ENCODE measurements around the gene FYB2. TPM values are rescaled to one million over a fixed set of nuclear protein-coding genes. Genes with fewer than 3 reads are reported as not detected.
"Not testable (repeated sequence)": the region's sequence is repeated elsewhere in the genome, so short reads cannot be mapped to it uniquely, and the experiment has no call there.

Gene FYB2
- total RNA-seq, 1 donor from 2014 or later, result 0.14 TPM

- Histone ChIP-seq H3K36me3 (ENCODE audit: insufficient read depth, low read length) (no peaks in the 10 kb centered on the region), H3K79me2 (ENCODE audit: insufficient read depth, low read length) (no peaks in the 10 kb centered on the region), H3K9ac (ENCODE audit: low read length) (no peak overlapping the region), H3K4me2 (ENCODE audit: low read length) (no peak overlapping the region), H2AFZ (ENCODE audit: low read depth, low read length) (no peak overlapping the region), H3K4me3 (ENCODE audit: insufficient read depth, low read depth, low read length) (no peak overlapping the region), H3K27me3 (ENCODE audit: insufficient read depth, low read length) (no peaks in the 10 kb centered on the region), H3K9me3 (ENCODE audit: insufficient read depth, low read depth, low read length) (no peaks in the 10 kb centered on the region), H3K4me1 (ENCODE audit: insufficient read depth, low read length) (no peaks in the 10 kb centered on the region), H3K27ac (ENCODE audit: low read depth, low read length) (no peak overlapping the region), H4K20me1 (ENCODE audit: insufficient read depth, low read length) (no peaks in the 10 kb centered on the region)
- H3K36me3 Mint-ChIP-seq (ENCODE audit: low read depth, unreplicated experiment), result no peaks in the 10 kb centered on the region
- TF ChIP-seq EZH2 (IDR thresholded peaks at IDR 0.05; ENCODE audit: insufficient read depth, low read length), result no peak
- TF ChIP-seq CTCF (IDR thresholded peaks at IDR 0.05; ENCODE audit: insufficient read depth, low read depth, low read length), result no peak
- H3K4me3 Mint-ChIP-seq (ENCODE audit: unreplicated experiment), result no peak overlapping the region
- no peaks in the 10 kb centered on the region for H3K4me1 Mint-ChIP-seq (ENCODE audit: low read depth, unreplicated experiment)
- FAIRE-seq (no peak), DNase-seq (ENCODE audit: low read depth) (no peak)
- H3K27me3 Mint-ChIP-seq (ENCODE audit: low read depth, unreplicated experiment), result no peaks in the 10 kb centered on the region
- no peak overlapping the region for H3K27ac Mint-ChIP-seq (ENCODE audit: unreplicated experiment)
- no peaks in the 10 kb centered on the region for H3K9me3 Mint-ChIP-seq (ENCODE audit: unreplicated experiment)
Measured at GRCh38 chr1:56780128-56780750, 39.0 kb downstream of the FYB2 start.

- H3K4me2 ChIP-seq (ENCODE audit: low read length), result no peak overlapping the region
- H3K79me2 ChIP-seq (ENCODE audit: insufficient read depth, low read length), result no peaks in the 10 kb centered on the region
- no peaks in the 10 kb centered on the region for H3K9me3 ChIP-seq (ENCODE audit: insufficient read depth, low read depth, low read length)
- no peak overlapping the region for H3K27ac Mint-ChIP-seq (ENCODE audit: unreplicated experiment)
- no peaks in the 10 kb centered on the region for H3K36me3 ChIP-seq (ENCODE audit: insufficient read depth, low read length)
- no peak overlapping the region for H3K9ac ChIP-seq (ENCODE audit: low read length)
- H3K4me1 Mint-ChIP-seq (ENCODE audit: low read depth, unreplicated experiment), result no peaks in the 10 kb centered on the region
- no peaks in the 10 kb centered on the region for H4K20me1 ChIP-seq (ENCODE audit: insufficient read depth, low read length)
- H3K27ac ChIP-seq (ENCODE audit: low read depth, low read length), result no peak overlapping the region
- no peak overlapping the region for H3K4me3 Mint-ChIP-seq (ENCODE audit: unreplicated experiment)
- FAIRE-seq (no peak), DNase-seq (ENCODE audit: low read depth) (no peak)
- no peaks in the 10 kb centered on the region for H3K9me3 Mint-ChIP-seq (ENCODE audit: unreplicated experiment)
- no peaks in the 10 kb centered on the region for H3K4me1 ChIP-seq (ENCODE audit: insufficient read depth, low read length)
- H3K27me3 ChIP-seq (ENCODE audit: insufficient read depth, low read length), result no peaks in the 10 kb centered on the region
- no peaks in the 10 kb centered on the region for H3K36me3 Mint-ChIP-seq (ENCODE audit: low read depth, unreplicated experiment)
- no peak for TF ChIP-seq EZH2 (IDR thresholded peaks at IDR 0.05; ENCODE audit: insufficient read depth, low read length)
- TF ChIP-seq CTCF (IDR thresholded peaks at IDR 0.05; ENCODE audit: insufficient read depth, low read depth, low read length), result no peak
- no peaks in the 10 kb centered on the region for H3K27me3 Mint-ChIP-seq (ENCODE audit: low read depth, unreplicated experiment)
- H2AFZ ChIP-seq (ENCODE audit: low read depth, low read length), result no peak overlapping the region
- no peak overlapping the region for H3K4me3 ChIP-seq (ENCODE audit: insufficient read depth, low read depth, low read length)
Measured at GRCh38 chr1:56777972-56778371, 41.2 kb downstream of the FYB2 start.

- H3K27ac Mint-ChIP-seq (ENCODE audit: unreplicated experiment), result not testable (repeated sequence)
Measured at GRCh38 chr1:56774732-56775131, 44.5 kb downstream of the FYB2 start.

More at GRCh38 chr1:56774732-56775131, 44.5 kb downstream of the FYB2 start:
- not testable (repeated sequence) for H3K4me2 ChIP-seq (ENCODE audit: low read length); H3K9me3 Mint-ChIP-seq (ENCODE audit: unreplicated experiment); H3K36me3 ChIP-seq (ENCODE audit: insufficient read depth, low read length); H3K27ac ChIP-seq (ENCODE audit: low read depth, low read length); H3K36me3 Mint-ChIP-seq (ENCODE audit: low read depth, unreplicated experiment); H3K79me2 ChIP-seq (ENCODE audit: insufficient read depth, low read length); DNase-seq (ENCODE audit: low read depth); H3K9ac ChIP-seq (ENCODE audit: low read length); H2AFZ ChIP-seq (ENCODE audit: low read depth, low read length); H3K4me3 Mint-ChIP-seq (ENCODE audit: unreplicated experiment); FAIRE-seq; H3K27me3 ChIP-seq (ENCODE audit: insufficient read depth, low read length); H3K4me1 ChIP-seq (ENCODE audit: insufficient read depth, low read length); H3K9me3 ChIP-seq (ENCODE audit: insufficient read depth, low read depth, low read length); H3K27me3 Mint-ChIP-seq (ENCODE audit: low read depth, unreplicated experiment); H3K4me1 Mint-ChIP-seq (ENCODE audit: low read depth, unreplicated experiment); H3K4me3 ChIP-seq (ENCODE audit: insufficient read depth, low read depth, low read length); H4K20me1 ChIP-seq (ENCODE audit: insufficient read depth, low read length)
